Measurements from ENCODE around the gene APOBEC3F. TPM values are rescaled to one million over a fixed set of nuclear protein-coding genes. Genes with fewer than 3 reads are reported as not detected.

The APOBEC3F gene
- total and polyA plus RNA-seq, 8 donors: 0.89 to 8.2 (median 4.1) TPM; not detected in 1

DNA sequence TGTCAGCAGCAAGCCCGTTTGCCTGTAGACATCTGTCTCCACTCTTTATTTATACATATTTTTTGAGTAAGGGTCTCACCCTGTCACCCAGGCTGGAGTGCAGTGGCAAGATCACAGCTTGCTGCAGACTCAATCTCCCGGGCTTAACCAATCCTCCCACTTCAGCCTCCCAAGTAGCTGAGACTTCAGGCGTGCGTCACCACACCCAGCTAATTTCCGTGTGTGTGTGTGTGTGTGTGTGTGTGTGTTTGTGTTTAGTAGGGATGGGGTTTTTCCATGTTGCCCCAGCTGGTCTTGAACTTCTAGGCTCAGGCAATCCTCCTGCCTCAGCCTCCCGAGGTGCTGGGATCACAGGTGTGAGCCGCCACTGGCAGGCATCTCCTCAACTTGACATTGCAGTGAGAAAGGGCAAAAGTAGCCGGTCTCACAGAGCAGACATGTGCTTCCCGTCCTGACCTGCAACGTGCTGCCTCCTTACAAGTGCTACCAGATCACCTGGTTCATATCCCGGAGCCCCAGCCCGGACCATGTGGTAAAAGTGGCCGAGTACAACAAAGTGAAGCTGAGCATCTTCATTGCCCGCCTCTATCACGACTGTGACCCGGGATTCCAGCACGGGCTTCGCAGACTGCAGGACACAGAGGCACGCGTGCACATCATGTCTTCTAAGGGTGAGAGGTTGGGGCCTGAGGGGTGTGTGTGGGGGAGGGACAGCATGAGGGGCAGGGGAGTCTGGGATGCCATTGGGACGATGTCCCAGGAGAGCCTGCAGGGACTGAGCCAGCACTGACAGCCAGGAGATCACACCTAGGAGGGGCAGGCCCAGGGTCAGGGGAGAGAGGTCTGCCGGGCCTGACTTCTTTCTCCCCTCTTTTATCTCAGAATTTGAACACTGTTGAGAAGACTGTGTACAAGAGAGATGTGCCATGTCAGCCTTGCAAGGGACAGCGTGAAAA, 50.7 kb downstream of the APOBEC3F start:
- Histone ChIP-seq H3K36me3 (peaks cover 0 to 2% (median 0%) of the 10 kb centered on the region in 4 donors), H3K27me3 (peaks cover 0 to 18% (median 0%) of the 10 kb centered on the region in 3 donors), H3K27ac (peak overlapping the region in 2 of 5 donors; percentile 38 to 58), H3K9me3 (no peaks in the 10 kb centered on the region), H3K4me1 (peaks cover 0 to 9% (median 6%) of the 10 kb centered on the region in 4 donors), H3K4me3 (no peak overlapping the region)
- intact Hi-C loops (cut with DNase I; ENCODE audit: low total_unique reads): no loop called here
- no peak for TF ChIP-seq POLR2AphosphoS5 (IDR thresholded peaks at IDR 0.05)
- 78 to 88% (median 79%) methylated on average over 23 of the region's 23 CpGs for whole genome bisulfite sequencing, 5 donors
- no peak for DNase-seq

DNA sequence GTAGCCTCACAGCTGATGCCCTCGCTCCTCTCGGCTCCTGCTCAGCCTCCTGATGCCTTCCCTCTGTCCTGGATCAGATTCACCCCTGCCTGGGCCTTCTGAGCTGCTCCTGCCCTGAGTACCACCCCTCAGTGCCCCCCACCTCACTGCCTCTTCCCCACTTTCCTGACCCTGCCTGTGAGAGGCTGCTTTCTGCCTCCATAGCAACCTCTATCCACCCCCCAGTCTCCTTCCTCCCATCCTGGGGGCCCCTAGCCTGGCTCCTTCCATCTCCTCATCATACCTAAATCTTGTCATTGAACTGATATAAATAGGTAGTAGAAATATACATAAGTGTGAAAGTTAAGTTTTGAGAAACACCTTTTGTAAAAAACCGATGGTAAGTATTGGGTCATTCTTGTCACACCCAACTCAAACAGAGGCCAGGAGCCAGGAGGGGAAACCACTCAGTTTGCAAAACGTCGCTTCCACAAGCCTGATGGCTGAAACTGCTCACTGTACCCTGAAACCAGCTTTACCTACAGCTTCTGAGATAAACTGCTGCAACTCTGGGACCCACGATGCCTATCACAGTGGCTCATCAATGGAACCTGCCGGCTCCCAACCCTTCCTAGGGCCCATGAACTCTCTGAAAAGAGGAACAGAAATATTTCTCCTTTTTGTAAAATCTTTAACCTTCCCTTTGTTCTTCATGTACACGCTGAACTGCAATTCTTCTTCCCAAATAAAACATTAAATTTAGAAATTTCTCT, 51.6 kb downstream of the APOBEC3F start:
- no peaks in the 10 kb centered on the region for H3K36me3 ChIP-seq
- H3K4me1 ChIP-seq: peaks cover 5 to 17% (median 12%) of the 10 kb centered on the region in 4 donors
- DNase-seq: no peak
- peaks cover 0 to 18% (median 0%) of the 10 kb centered on the region in 3 donors for H3K27me3 ChIP-seq
- H3K4me3 ChIP-seq: no peak overlapping the region
- WGBS, 5 donors: 46 to 69% (median 57%) methylated on average over 8 of the region's 8 CpGs
- no peak for TF ChIP-seq POLR2A (IDR thresholded peaks at IDR 0.05)
- no peak for TF ChIP-seq POLR2AphosphoS5 (IDR thresholded peaks at IDR 0.05)
- no peak for TF ChIP-seq CTCF (IDR thresholded peaks at IDR 0.05)
- no peak for TF ChIP-seq EP300 (IDR thresholded peaks at IDR 0.05)
- no peaks in the 10 kb centered on the region for H3K9me3 ChIP-seq
- intact Hi-C loops (cut with DNase I; ENCODE audit: low total_unique reads): no loop called here
- peak overlapping the region in 2 of 5 donors; percentile 38 to 56 for H3K27ac ChIP-seq

DNA sequence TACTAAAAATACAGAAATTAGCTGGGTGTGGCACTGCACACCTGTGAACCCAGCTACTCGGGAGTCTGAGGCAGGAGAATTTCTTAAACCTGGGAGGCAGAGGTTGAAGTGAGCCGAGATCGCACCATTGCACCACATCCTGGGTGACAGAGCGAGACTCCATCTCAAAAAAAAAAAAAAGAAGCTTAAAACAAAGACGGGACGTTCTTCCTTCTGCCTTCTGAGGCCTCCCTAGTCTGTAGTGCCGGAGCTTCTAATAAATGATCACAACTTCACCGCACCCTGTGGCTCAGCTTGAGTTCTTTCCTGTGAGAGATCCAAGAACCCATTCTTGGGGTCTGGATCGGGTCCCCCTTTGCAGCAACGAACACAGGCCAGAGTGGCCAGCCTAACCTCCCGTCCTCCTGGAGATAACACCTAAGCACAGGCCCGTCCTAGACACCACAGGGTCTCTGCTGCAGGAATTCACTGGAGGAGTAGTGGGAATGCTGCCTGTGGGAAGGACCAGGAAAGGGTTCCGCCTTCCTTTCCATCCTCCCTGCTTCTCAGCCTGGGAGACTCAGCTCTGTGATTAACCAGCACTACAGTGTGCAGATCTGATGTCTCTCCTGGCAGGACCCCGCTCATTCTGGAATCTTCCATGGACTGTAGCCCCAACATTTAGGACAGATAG, 54.2 kb downstream of the APOBEC3F start:
- Histone ChIP-seq H3K9me3 (no peaks in the 10 kb centered on the region), H3K27me3 (peaks cover 0 to 17% (median 0%) of the 10 kb centered on the region in 3 donors), H3K27ac (peak overlapping the region in 1 of 5 donors; percentile 54), H3K4me3 (no peak overlapping the region), H3K36me3 (no peaks in the 10 kb centered on the region), H3K4me1 (peaks cover 0 to 16% (median 10%) of the 10 kb centered on the region in 4 donors)
- TF ChIP-seq POLR2AphosphoS5 (IDR thresholded peaks at IDR 0.05) (no peak), EP300 (IDR thresholded peaks at IDR 0.05) (no peak), CTCF (IDR thresholded peaks at IDR 0.05) (no peak), POLR2A (IDR thresholded peaks at IDR 0.05) (no peak)
- intact Hi-C loops (cut with DNase I; ENCODE audit: low total_unique reads): no loop called here
- WGBS, 5 donors: 80 to 95% (median 83%) methylated on average over 12 to 14 of the region's 14 CpGs
- DNase-seq: no peak

GRCh38 chr22:39095971-39096370, 55.3 kb downstream of the APOBEC3F start:
- H3K4me3 ChIP-seq: no peak overlapping the region
- peaks cover 0 to 6% (median 0%) of the 10 kb centered on the region in 3 donors for H3K27me3 ChIP-seq
- intact Hi-C loops (cut with DNase I; ENCODE audit: low total_unique reads): no loop called here
- no peak for TF ChIP-seq POLR2AphosphoS5 (IDR thresholded peaks at IDR 0.05)
- TF ChIP-seq EP300 (IDR thresholded peaks at IDR 0.05): no peak
- TF ChIP-seq POLR2A (IDR thresholded peaks at IDR 0.05): no peak
- TF ChIP-seq CTCF (IDR thresholded peaks at IDR 0.05): no peak
- no peak overlapping the region for H3K27ac ChIP-seq
- H3K4me1 ChIP-seq: peaks cover 0 to 16% (median 10%) of the 10 kb centered on the region in 4 donors
- 76 to 86% (median 86%) methylated on average over 3 of the region's 3 CpGs for WGBS, 5 donors
- H3K36me3 ChIP-seq: no peaks in the 10 kb centered on the region
- no peak for DNase-seq
- H3K9me3 ChIP-seq: no peaks in the 10 kb centered on the region

Data from stomach (tissue), 9 donors.